ENCODE results near the gene PREP.

DNA sequence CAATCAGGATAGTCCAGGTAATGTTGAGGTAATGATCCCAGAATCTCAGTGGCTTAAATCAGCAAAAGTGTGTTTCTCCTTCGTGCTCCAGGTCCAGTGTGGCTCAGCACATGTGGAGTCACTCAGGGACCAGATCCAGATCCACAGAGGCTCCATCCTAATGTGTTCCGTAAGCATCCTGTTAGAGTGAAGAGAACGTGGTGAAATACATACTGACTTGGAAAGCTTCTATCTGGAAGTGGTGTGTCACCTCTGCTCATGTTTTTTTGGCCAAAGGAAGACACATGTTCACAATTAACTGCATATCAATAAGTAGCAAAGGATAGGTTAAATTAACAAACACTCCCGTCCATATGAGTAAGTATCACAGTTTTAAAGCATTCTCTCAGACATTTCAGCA lies 26.8 kb upstream of the PREP start:
- TF ChIP-seq POLR2A (IDR thresholded peaks at IDR 0.05) (no peak), CTCF (IDR thresholded peaks at IDR 0.05) (no peak)

All from testis (tissue), 2 donors.